Measurements from ENCODE around the gene FOXP1.

Gene FOXP1

GRCh38 chr3:70959506-70960291 is 623.8 kb downstream of the FOXP1 start:
- Histone ChIP-seq H3K4me3 (ENCODE audit: low read depth in 1 of 2, low read length in 1 of 2) (no peak overlapping the region), H3K9me3 (no peaks in the 10 kb centered on the region), H3K27me3 (no peaks in the 10 kb centered on the region), H3K4me1 (ENCODE audit: control insufficient read depth in 1 of 2, insufficient read depth in 1 of 2, low read depth in 1 of 2, low read length in 1 of 2) (peaks cover 0 to 11% of the 10 kb centered on the region in 2 experiments), H3K27ac (no peak overlapping the region), H3K36me3 (peaks cover 61% of the 10 kb centered on the region)
- TF ChIP-seq CTCF (IDR thresholded peaks at IDR 0.05), result no peak

- no peak for TF ChIP-seq CTCF (IDR thresholded peaks at IDR 0.05)
- Histone ChIP-seq H3K27me3 (no peaks in the 10 kb centered on the region), H3K27ac (no peak overlapping the region), H3K9me3 (no peaks in the 10 kb centered on the region), H3K36me3 (peaks cover 10% of the 10 kb centered on the region), H3K4me3 (ENCODE audit: low read depth in 1 of 2, low read length in 1 of 2) (no peak overlapping the region), H3K4me1 (ENCODE audit: control insufficient read depth in 1 of 2, insufficient read depth in 1 of 2, low read depth in 1 of 2, low read length in 1 of 2) (no peaks in the 10 kb centered on the region)
Observed at GRCh38 chr3:70952033-70952747, 631.3 kb downstream of the FOXP1 start.

- H3K27ac ChIP-seq, result no peak overlapping the region
- H3K27me3 ChIP-seq, result no peaks in the 10 kb centered on the region
- no peak for TF ChIP-seq CTCF (IDR thresholded peaks at IDR 0.05)
- no peak overlapping the region for H3K4me3 ChIP-seq (ENCODE audit: low read depth in 1 of 2, low read length in 1 of 2)
- H3K36me3 ChIP-seq, result peaks cover 10% of the 10 kb centered on the region
- H3K4me1 ChIP-seq (ENCODE audit: control insufficient read depth in 1 of 2, insufficient read depth in 1 of 2, low read depth in 1 of 2, low read length in 1 of 2), result no peaks in the 10 kb centered on the region
- no peaks in the 10 kb centered on the region for H3K9me3 ChIP-seq
Observed at GRCh38 chr3:70951316-70951715, 632.2 kb downstream of the FOXP1 start.

GRCh38 chr3:70947579-70947978 is 635.9 kb downstream of the FOXP1 start:
- no peak overlapping the region for H3K4me3 ChIP-seq (ENCODE audit: low read depth in 1 of 2, low read length in 1 of 2)
- no peaks in the 10 kb centered on the region for H3K4me1 ChIP-seq (ENCODE audit: control insufficient read depth in 1 of 2, insufficient read depth in 1 of 2, low read depth in 1 of 2, low read length in 1 of 2)
- TF ChIP-seq CTCF (IDR thresholded peaks at IDR 0.05), result no peak
- H3K9me3 ChIP-seq, result no peaks in the 10 kb centered on the region
- H3K27ac ChIP-seq, result no peak overlapping the region
- no peaks in the 10 kb centered on the region for H3K27me3 ChIP-seq
- no peaks in the 10 kb centered on the region for H3K36me3 ChIP-seq

GRCh38 chr3:70943886-70944285 is 639.6 kb downstream of the FOXP1 start:
- no peaks in the 10 kb centered on the region for H3K27me3 ChIP-seq

More at GRCh38 chr3:70943886-70944285, 639.6 kb downstream of the FOXP1 start:
- Histone ChIP-seq H3K27ac (no peak overlapping the region), H3K4me1 (ENCODE audit: control insufficient read depth in 1 of 2, insufficient read depth in 1 of 2, low read depth in 1 of 2, low read length in 1 of 2) (no peaks in the 10 kb centered on the region), H3K36me3 (no peaks in the 10 kb centered on the region), H3K4me3 (ENCODE audit: low read depth in 1 of 2, low read length in 1 of 2) (no peak overlapping the region), H3K9me3 (no peaks in the 10 kb centered on the region)
- TF ChIP-seq CTCF (IDR thresholded peaks at IDR 0.05), result no peak
